CD14-positive monocyte (primary cell): ENCODE data around the gene THUMPD2. TPM values are rescaled to one million over a fixed set of nuclear protein-coding genes. Genes with fewer than 3 reads are reported as not detected.

Experiments used
- DNase-seq, 3 donors: peaks; one replicate each; pipeline ENCODE4 v3.0.0-alpha.2; 2011 to 2022
- H2AFZ ChIP-seq: 2 replicates; pipeline ENCODE4 v1.6.0; 2012; ENCODE audit warnings: mild to moderate bottlenecking, low read depth, low read length, inconsistent platforms; ENCODE audit not compliant: insufficient read depth, poor library complexity, severe bottlenecking
- H3K27ac ChIP-seq, 2 donors: 1 replicate in 1 of 2; 2 replicates in 1 of 2; pipeline ENCODE4 v1.5.1; 2012 to 2013; ENCODE audit warnings: low read length in 2 of 2, control low read depth in 1 of 2, inconsistent platforms in 1 of 2, low read depth in 1 of 2, mild to moderate bottlenecking in 1 of 2
- H3K27me3 ChIP-seq, 2 donors: one replicate each; pipeline versions ENCODE4 v1.6.0 to v1.6.1; 2011 to 2013; ENCODE audit warnings: low read length in 2 of 2; ENCODE audit not compliant: control insufficient read depth in 2 of 2, insufficient read depth in 2 of 2
- H3K36me3 ChIP-seq, 2 donors: replicated peaks in 1 of 2; 1 replicate in 1 of 2; 2 replicates in 1 of 2; pipeline versions ENCODE4 v1.5.1 to v1.6.1; 2012 to 2013; ENCODE audit warnings: low read length in 2 of 2, control low read depth in 1 of 2, inconsistent platforms in 1 of 2, mild to moderate bottlenecking in 1 of 2; ENCODE audit not compliant: insufficient read depth in 2 of 2, control insufficient read depth in 1 of 2
- H3K4me1 ChIP-seq, 2 donors: 1 replicate in 1 of 2; 2 replicates in 1 of 2; pipeline versions ENCODE4 v1.5.1 to v1.6.1; 2012 to 2013; ENCODE audit warnings: low read length in 2 of 2, control low read depth in 1 of 2, inconsistent platforms in 1 of 2, mild to moderate bottlenecking in 1 of 2, moderate library complexity in 1 of 2; ENCODE audit not compliant: insufficient read depth in 2 of 2, control insufficient read depth in 1 of 2
- H3K4me2 ChIP-seq: replicated peaks from 2 replicates; pipeline ENCODE3; 2012; ENCODE audit warnings: low read length, moderate library complexity, mild to moderate bottlenecking; ENCODE audit not compliant: poor library complexity, severe bottlenecking; ENCODE audit errors: extremely low read depth
- H3K4me3 ChIP-seq, 3 experiments: fragments of 200-600 bp in 1 of 3; sonication (generic) in 1 of 3; replicated peaks in 1 of 3; 1 replicate in 2 of 3; 2 replicates in 1 of 3; pipeline ENCODE4 v1.5.1; 2011 to 2013; ENCODE audit warnings: low read length in 3 of 3, mild to moderate bottlenecking in 3 of 3, control low read depth in 2 of 3, low read depth in 2 of 3, inconsistent platforms in 1 of 3, moderate library complexity in 1 of 3
- H3K79me2 ChIP-seq: 2 replicates; pipeline ENCODE4 v1.6.0; 2012; ENCODE audit warnings: mild to moderate bottlenecking, control low read depth, inconsistent platforms, low read length, moderate library complexity; ENCODE audit not compliant: insufficient read depth
- H3K9ac ChIP-seq: 2 replicates; pipeline ENCODE4 v1.6.0; 2017; ENCODE audit warnings: low read length, mild to moderate bottlenecking; ENCODE audit not compliant: insufficient read depth, poor library complexity, severe bottlenecking
- H3K9me3 ChIP-seq, 2 donors: replicated peaks in 1 of 2; 1 replicate in 1 of 2; 2 replicates in 1 of 2; pipeline versions ENCODE4 v1.5.1 to v1.6.1; 2012 to 2013; ENCODE audit warnings: low read length in 2 of 2, control low read depth in 1 of 2; ENCODE audit not compliant: control insufficient read depth in 1 of 2, insufficient read depth in 1 of 2
- H4K20me1 ChIP-seq: 2 replicates; pipeline ENCODE4 v1.6.0; 2012; ENCODE audit warnings: mild to moderate bottlenecking, low read length, control low read depth, moderate library complexity; ENCODE audit not compliant: insufficient read depth
- H3K27ac Mint-ChIP-seq, 7 donors: one replicate each; pipeline ENCODE4 v1.8.0; 2020; ENCODE audit warnings: mild to moderate bottlenecking in 7 of 7, mixed read lengths in 7 of 7, moderate library complexity in 6 of 7, inconsistent platforms in 2 of 7
- H3K27me3 Mint-ChIP-seq, 3 donors: one replicate each; pipeline ENCODE4 v1.8.0; 2021 to 2022; ENCODE audit warnings: low read depth in 3 of 3, mild to moderate bottlenecking in 3 of 3, mixed read lengths in 3 of 3, moderate library complexity in 3 of 3, inconsistent platforms in 1 of 3
- H3K36me3 Mint-ChIP-seq, 2 donors: one replicate each; pipeline ENCODE4 v1.8.0; 2020; ENCODE audit warnings: mixed read lengths in 2 of 2, inconsistent platforms in 1 of 2, mild to moderate bottlenecking in 1 of 2
- H3K4me1 Mint-ChIP-seq: one replicate; pipeline ENCODE4 v1.8.0; 2020; ENCODE audit warnings: mild to moderate bottlenecking, mixed read lengths
- H3K4me3 Mint-ChIP-seq, 2 donors: one replicate each; pipeline ENCODE4 v1.8.0; 2020; ENCODE audit warnings: mild to moderate bottlenecking in 2 of 2, mixed read lengths in 2 of 2, moderate library complexity in 1 of 2
- H3K9me3 Mint-ChIP-seq, 7 donors: one replicate each; pipeline ENCODE4 v1.8.0; 2020 to 2022; ENCODE audit warnings: mixed read lengths in 7 of 7, mild to moderate bottlenecking in 6 of 7, moderate library complexity in 6 of 7, inconsistent platforms in 2 of 7
- CTCF ChIP-seq: fragments of 200-600 bp; IDR thresholded peaks from one replicate; pipeline ENCODE4 v1.8.0; 2022; ENCODE audit warnings: antibody characterized with exemption, mild to moderate bottlenecking
- WGBS: methylation state at CpG from one replicate; pipeline ENCODE4 v1.1.5; 2013; ENCODE audit warnings: missing lambda C conversion rate; ENCODE audit not compliant: insufficient coverage; 5-methylcytosine and 5-hydroxymethylcytosine counted together
- intact Hi-C, 2 donors: fragments of 100-400 bp; cut with micrococcal nuclease; formaldehyde crosslinking; loops; one replicate each; pipeline versions ENCODE4 v1.15.0 to v1.15.1; 2023
- polyA plus RNA-seq, 3 donors: library from polyadenylated mRNA; depleted of rRNA in 1 of 3; unstranded in 2 of 3; stranded (reverse) in 1 of 3; fragments of 300-500 nt in 2 of 3; fragments of >200 nt in 1 of 3; fragmentation: Illumina TruSeq in 2 of 3; gene quantifications; 1 replicate in 2 of 3; 2 replicates in 1 of 3; pipeline ENCODE4 v1.2.3, GENCODE V29; 2012 to 2021

The THUMPD2 gene
- polyA plus RNA-seq, 3 donors: 2.8 to 5.9 (median 4.2) TPM

- no peak overlapping the region for H2AFZ ChIP-seq
- Mint-ChIP-seq H3K27me3 (peaks cover 0 to 1% (median 0%) of the 10 kb centered on the region in 3 donors), H3K36me3 (peaks cover 34 to 43% of the 10 kb centered on the region in 2 donors), H3K4me3 (no peak overlapping the region), H3K9me3 (peaks cover 0 to 4% (median 0%) of the 10 kb centered on the region in 7 donors), H3K27ac (no peak overlapping the region), H3K4me1 (peaks cover 2% of the 10 kb centered on the region)
- DNase-seq: no peak
- H3K4me1 ChIP-seq: no peaks in the 10 kb centered on the region
- H3K4me2 ChIP-seq: no peak overlapping the region
- intact Hi-C loops: loop anchor here in 1 of 2 donors (10.0 kb wide), 1 partner anchor 358 kb away; no protein-coding TSS in a partner anchor
- peaks cover 21 to 58% of the 10 kb centered on the region in 2 donors for H3K36me3 ChIP-seq
- no peaks in the 10 kb centered on the region for H3K9me3 ChIP-seq
- TF ChIP-seq CTCF: no peak
- no peaks in the 10 kb centered on the region for H4K20me1 ChIP-seq
- H3K27me3 ChIP-seq: no peaks in the 10 kb centered on the region
- H3K9ac ChIP-seq: no peak overlapping the region
- no peak overlapping the region for H3K27ac ChIP-seq
- no peaks in the 10 kb centered on the region for H3K79me2 ChIP-seq
- H3K4me3 ChIP-seq: no peak overlapping the region
- no CpG with 5 or more reads among the region's 1 CpG for WGBS
Measured at GRCh38 chr2:39732482-39732881, 46.6 kb downstream of the THUMPD2 start.

- H3K79me2 ChIP-seq: no peaks in the 10 kb centered on the region
- H2AFZ ChIP-seq: no peak overlapping the region
- TF ChIP-seq CTCF: no peak
- intact Hi-C loops: loop anchor here in 1 of 2 donors (10.0 kb wide), 1 partner anchor 357 kb away; no protein-coding TSS in a partner anchor
- H3K27ac ChIP-seq: no peak overlapping the region
- no peak for DNase-seq
- H3K27me3 ChIP-seq: no peaks in the 10 kb centered on the region
- Mint-ChIP-seq H3K4me1 (peaks cover 2% of the 10 kb centered on the region), H3K4me3 (no peak overlapping the region), H3K27ac (no peak overlapping the region), H3K36me3 (peaks cover 27 to 33% of the 10 kb centered on the region in 2 donors), H3K9me3 (peaks cover 0 to 4% (median 0%) of the 10 kb centered on the region in 7 donors), H3K27me3 (peaks cover 0 to 1% (median 0%) of the 10 kb centered on the region in 3 donors)
- no peak overlapping the region for H3K9ac ChIP-seq
- no peak overlapping the region for H3K4me2 ChIP-seq
- no peaks in the 10 kb centered on the region for H3K4me1 ChIP-seq
- H3K36me3 ChIP-seq: peaks cover 13 to 48% of the 10 kb centered on the region in 2 donors
- no CpG with 5 or more reads among the region's 3 CpGs for WGBS
- no peak overlapping the region for H3K4me3 ChIP-seq
- H4K20me1 ChIP-seq: no peaks in the 10 kb centered on the region
- H3K9me3 ChIP-seq: no peaks in the 10 kb centered on the region
Measured at GRCh38 chr2:39731546-39731945, 47.5 kb downstream of the THUMPD2 start.
